Ramos (cell line): ENCODE data around the gene CD53.
"Not testable (repeated sequence)": the region's sequence is repeated elsewhere in the genome, so short reads cannot be mapped to it uniquely, and the experiment has no call there.

Experiments used
- in situ Hi-C: fragments of 300-500 bp; cut with MboI; formaldehyde crosslinking; loops from one replicate; pipeline ENCODE4 v1.14.3; 2022; ENCODE audit warnings: low sequenced_read_pairs; ENCODE audit not compliant: unreplicated experiment

The CD53 gene

DNA sequence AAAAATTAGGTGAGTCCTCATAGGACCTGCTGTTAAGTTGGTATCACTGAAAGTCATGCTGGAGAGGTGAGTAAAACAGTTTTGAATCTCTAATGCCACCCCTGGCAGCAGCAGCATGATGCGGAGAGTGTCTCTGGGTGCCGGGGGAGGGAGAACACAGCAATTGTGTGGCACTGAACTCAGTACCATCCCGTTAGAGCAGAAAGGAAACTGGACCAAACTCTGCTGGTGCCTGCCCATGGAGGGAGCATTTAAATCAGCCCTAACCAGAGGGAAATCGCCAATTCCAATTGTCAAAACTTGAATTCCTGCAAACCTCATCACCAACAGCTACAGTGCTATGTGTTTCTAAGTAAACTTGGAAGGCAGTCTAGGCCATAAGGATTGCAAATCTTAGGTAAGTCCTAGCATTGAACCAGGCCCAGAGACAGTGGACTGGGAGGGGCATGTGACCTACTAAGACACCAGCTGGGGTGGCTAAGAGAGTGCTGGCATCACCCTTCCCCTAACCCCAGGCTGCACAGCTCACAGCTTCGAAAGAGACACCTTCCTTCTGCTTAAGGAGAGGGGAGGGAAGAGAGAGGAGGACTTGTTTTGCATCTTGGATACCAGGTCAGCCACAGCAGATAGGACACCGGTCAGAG, 30.0 kb downstream of the CD53 start:
- in situ Hi-C loops, result no loop called here

DNA sequence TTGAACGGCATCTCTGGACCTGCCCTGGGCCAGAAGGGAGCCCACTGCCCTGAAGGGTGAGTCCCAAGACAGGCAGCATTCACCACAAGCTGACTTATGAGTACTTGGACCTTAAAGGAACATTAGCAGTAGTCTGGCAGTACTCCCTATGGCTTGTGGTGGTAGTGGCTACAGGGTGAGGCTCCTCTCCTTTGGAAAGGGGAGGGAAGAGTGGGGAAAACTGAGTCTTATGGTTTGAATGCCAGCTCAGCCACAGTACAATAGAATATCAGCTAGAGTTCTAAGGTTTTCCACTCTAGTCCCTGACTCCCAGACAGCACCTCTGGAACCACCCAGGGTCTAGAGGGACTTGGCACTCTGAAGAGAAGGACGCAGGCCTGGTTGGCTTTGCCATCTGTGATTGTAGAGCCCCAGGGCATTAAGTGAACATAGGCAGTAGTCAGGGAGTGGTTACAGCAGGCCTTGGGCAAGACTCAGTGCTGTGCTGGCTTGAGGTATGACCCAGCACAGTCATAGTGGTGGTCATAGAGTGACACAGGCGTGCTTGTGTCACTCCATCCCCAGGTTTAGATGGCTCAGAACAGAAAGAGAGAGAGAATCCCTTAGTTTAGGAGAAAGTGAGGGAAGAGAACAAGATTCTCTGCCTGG, 31.0 kb downstream of the CD53 start:
- in situ Hi-C loops, result no loop called here

DNA sequence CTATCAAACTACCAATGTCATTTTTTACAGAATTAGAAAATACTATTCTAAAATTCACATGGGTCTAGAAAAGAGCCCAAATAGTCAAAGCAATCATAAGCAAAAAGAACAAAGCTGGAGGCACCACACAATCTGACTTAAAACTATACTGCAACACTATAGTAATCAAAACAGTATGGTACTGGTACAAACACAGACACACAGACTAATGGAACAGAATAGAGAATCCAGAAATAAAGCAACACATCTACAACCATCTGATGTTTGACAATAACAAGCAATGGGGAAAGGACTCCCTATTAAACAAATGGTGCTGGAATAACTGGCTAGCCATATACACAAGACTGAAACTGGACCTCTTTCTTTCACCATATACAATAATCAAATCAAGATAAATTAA, 39.8 kb downstream of the CD53 start:
- in situ Hi-C loops, result no loop called here

DNA sequence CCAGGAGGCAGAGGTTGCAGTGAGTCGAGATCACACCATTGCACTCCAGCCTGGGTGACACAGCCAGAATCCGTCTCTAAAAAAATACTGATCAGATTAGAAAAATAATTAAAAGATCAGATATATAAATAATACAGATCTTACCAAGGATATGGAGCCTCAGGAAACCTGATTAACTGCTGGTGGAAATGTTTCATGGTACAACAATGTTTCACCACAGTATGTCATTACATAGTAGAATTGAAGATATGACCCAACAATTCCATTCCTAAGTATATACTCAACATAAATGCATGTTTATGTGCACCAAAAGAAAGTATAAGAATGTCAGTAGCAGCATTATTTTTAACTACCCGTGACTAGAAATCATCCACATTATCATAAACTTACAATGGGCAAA, 41.7 kb downstream of the CD53 start:
- in situ Hi-C loops, result no loop called here

DNA sequence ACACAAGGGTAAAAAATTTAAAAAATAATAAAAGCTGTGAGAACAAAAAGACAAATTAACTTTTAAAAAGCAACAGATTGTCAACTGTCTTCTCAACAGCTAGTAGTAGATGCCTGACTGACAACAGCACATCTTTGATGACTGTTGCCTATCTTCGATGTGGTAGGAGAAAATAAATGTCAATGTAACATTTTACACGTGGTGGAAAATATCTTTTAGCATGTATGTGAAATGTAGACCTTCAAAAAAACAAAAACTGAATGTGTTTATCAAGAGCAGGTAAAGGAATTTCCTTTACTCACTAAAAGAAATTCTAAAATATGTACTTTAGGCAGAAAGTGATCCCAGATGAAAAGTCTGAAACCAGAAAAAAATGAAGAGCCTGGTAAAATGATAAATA, 42.9 kb downstream of the CD53 start:
- in situ Hi-C loops, result no loop called here

DNA sequence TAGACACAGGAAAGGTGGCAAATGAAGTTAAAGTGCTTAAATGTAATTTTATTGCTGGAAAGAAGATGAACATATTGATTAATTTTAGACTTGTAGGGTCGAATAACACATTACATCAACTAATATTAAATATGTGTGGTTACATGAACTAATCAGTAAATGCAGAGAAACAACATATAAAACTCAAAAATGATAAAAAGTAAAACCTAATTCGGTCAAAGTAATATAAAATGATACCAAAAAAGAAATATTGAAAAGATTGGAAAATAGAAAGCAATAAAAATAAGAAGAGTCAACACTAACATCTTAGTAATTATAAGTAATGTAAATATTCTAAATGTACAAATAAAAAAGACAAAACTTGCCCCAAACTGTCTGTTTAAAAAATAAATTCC, 43.3 kb downstream of the CD53 start:
- in situ Hi-C loops, result no loop called here

DNA sequence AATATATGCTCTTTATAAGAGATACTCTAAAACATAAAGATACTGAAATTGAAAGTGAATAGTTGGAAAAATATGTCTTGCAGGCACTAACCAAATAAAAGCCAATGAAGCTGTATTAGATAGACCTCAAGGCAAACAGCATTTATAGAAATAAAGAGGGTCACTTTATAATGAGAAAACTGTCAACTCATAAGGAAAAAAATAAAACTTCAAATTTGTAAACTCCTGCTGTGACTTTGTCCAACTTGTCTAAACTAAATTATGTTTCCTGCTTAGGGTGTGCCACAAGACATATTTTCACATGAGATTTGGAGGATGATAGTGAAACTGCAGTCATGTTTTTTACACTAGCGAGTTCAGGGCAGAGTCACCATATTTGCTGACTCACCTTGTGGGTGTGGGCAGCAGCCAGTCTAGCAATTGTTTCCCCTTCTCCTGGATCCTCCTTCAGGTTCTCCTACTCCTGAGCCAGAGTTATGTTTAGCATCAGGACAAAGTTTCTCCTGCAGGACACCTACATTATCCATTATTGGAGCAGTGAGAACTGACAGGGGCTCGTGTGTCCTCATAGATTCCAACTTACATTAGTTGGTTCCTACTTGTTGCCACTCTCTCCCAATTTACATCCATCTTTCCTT, 43.8 kb downstream of the CD53 start:
- in situ Hi-C loops, result no loop called here

DNA sequence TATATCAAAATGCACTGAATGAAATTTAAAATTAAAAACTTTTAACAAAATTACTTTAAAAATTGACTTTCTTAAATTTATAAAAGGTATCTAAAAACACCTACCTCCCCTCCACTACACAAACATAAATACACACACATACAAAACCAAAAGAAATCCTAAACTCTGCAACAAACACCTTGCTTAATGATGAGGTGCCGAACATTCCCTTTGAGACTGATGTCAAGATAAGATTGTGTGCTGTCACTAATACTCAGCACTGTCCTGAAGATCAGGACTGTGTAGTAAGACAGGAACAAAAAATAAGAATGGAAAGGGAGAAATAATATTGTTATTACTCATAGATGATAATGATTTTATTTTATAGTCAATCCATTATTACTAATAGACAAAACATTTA, 45.1 kb downstream of the CD53 start:
- in situ Hi-C loops, result no loop called here

DNA sequence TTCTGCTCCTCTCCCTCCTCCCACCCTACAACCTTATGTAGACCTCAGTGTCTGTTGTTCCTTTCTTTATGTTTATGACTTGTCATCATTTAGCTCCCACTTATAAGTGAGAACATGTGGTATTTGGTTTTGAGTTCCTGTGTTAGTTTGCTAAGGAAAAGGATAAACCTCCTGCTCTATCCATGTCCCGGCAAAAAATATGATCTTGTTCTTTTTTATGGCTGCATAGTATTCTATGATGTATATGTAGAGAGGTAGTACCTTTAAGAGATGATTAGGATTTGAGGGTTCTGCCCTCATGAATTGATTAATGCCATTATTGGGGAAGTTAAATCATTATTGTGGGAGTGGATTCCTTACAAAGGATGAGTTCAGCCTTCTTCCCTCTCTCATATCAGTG, 49.0 kb downstream of the CD53 start:
- in situ Hi-C loops, result no loop called here

DNA sequence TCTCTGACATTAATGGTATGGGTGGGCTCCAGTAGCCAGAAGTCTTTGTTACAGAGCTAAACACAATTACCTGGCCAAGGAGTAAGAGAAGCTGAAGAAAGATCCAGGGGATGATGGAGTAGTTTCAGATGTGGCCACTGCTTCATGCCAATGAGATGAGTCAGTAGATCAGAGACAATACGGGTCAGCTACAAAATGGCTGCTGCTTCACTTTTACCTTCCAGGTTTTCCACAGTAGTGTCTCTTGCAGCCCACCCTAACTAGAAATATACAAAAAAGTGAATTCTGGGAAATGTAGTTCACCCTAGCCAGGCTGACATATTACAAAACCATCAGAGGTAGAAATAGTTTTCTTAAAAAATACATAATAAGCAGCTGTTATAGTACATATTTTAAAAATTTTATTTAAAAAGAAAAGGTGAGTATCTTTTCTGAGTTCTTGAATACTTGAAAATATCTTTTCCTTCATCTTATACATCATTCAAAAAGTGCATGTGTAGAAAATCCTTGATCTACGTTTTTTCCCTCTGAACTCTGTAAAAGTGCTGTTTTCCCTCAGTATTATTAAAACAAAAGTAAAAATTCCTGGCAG, 54.6 kb downstream of the CD53 start:
- in situ Hi-C loops, result no loop called here

DNA sequence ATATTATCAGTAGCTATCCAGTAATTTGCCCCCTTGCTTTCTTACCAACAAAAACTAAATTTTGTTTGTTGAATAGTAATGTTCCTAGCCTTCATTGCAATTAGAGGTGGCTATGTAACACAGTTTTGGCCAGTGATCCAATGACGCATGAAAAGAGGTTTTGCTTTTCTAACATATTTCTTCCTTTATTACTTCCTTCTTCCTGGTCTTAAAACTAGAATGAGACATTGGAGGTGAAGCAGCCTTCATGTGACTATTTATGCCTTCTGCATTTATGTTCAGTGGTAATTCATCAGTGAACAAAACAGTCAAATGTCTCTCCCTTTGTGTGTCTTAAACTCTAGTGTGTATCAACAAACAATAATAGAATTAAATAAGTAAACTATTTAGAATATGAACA, 55.2 kb downstream of the CD53 start:
- in situ Hi-C loops, result no loop called here

DNA sequence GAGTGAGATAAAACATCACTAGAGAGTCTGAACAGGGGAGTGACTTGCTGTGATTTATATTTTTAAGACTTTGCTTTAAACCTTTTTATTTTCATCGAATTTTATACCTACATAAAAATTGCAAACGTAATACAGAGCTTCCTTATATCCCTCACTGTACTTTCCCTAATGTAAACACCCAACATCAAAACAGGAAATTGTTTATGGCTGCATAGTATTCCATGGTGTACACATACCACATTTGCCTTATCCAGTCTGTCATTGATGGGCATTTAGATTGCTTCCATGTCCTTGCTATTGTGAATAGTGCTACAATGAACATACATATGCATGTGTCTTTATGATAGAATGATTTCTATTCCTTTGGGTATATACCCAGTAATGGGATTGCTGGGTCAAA, 56.0 kb downstream of the CD53 start:
- in situ Hi-C loops, result no loop called here

DNA sequence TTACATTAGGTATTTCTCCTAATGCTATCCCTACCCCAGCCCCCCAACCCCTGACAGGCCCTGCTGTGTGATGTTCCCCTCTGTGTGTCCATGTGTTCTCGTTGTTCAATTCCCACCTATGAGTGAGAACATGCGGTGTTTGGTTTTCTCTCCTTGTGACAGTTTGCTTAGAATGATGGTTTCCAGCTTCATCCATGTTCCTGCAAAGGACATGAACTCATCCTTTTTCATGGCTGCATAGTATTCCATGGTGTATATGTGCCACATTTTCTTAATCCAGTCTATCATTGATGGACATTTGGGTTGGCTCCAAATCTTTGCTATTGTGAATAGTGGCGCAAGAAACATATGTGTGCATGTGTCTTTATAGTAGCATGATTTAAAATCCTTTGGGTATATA, 58.1 kb downstream of the CD53 start:
- in situ Hi-C loops, result not testable (repeated sequence)

DNA sequence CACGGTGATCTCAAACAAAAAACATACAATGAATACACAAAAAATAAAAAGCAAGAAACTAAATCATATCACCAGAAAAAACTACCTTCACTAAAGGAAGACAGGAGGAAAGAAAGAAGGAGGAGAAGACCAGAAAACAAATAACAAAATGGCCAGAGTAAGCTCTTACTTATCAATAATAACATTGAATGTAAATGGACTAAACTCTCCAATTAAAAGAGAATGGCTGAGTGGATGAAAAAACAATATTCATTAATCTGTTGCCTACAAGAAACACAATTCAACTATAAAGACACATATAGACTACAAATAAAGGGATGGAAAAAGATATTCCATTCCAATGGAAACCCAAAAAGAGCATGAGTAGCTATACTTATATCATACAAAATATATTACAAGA, 63.6 kb downstream of the CD53 start:
- in situ Hi-C loops, result no loop called here

DNA sequence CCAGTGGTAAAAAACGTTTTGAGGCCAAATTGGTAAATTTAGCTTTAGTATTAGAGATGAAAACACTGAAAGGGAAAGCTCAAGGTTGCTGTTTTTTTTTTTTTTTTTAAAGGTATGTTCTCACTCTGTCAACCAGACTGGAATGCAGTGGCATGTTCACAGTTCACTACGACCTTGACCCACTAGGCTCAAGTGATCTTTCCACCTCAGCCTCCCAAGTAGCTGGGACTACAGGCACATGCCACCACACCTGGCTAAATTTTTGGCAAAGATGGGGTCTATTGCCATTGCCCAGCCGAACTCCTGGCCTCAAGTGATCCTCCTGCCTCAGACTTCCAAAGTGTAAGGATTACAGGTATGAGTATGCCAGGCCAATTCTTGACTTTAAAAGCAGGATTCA, 71.9 kb downstream of the CD53 start:
- in situ Hi-C loops, result no loop called here

DNA sequence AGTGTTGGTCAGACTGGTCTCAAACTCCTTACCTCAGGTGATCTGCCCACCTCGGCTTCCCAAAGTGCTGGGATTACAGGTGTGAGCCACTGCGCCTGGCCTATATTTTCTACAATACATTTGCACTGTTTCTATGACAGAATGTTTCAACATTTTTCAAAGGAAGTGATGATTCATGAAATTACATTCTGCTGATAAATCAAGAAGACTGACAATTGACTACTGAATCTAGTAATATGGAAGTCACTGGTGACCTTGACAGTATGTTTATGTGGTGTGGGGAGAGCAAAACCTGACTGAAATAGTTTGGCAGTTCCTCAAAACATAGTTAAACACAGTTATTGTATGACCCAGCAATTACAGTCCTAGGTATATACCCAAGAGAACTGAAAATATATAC, 72.7 kb downstream of the CD53 start:
- in situ Hi-C loops, result no loop called here

DNA sequence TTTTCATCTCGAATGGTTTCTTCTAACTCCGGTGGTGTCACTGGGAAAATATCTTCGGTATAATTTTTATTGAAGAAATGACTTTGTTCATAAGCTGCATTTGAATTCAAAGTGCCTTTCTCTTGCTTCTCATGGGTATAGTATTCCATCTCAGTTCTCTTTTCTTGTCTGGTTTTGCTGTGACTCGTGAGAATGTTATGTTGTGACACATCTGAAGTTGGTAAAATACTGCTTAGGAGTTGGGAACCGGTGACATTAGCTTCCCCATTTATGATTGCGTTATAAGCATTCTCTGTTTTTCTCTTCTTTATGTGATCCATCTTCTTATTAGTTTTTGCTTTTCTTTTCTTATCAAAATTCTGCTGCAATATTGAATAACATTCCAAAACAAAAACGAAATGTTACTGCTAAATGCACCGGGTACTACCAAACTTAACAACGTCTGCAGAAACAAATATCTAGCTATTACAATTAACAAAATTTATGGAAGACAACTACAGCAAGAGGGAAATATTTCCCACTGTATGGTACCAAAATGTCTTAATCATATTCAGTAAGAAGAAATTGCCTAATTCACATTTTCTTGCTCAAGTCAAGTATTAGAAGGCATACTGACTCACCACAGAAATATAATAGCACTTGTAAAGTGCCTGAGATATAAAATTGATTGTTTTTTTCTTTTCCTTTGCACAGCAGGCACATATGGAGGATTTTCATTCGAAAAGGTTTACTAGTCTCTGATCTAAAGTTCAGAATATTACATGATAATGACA, 75.3 kb downstream of the CD53 start:
- in situ Hi-C loops, result no loop called here
